Fibroblast of peridontal ligament (primary cell): ENCODE data around the gene TMEM143.
A peak's percentile ranks its signal among the peaks of the same experiment; 100 is the strongest.
"Not testable (repeated sequence)": the region's sequence is repeated elsewhere in the genome, so short reads cannot be mapped to it uniquely, and the experiment has no call there.

ENCODE experiments used
- DNase-seq: peaks from one replicate; pipeline ENCODE4 v3.0.0-alpha.2; 2010; ENCODE audit errors: extremely low read depth

Gene TMEM143

GRCh38 chr19:48296963-48297734 is 66.6 kb downstream of the TMEM143 start:
- no peak for DNase-seq

GRCh38 chr19:48295458-48295857 is 68.3 kb downstream of the TMEM143 start:
- DNase-seq: no peak

DNA sequence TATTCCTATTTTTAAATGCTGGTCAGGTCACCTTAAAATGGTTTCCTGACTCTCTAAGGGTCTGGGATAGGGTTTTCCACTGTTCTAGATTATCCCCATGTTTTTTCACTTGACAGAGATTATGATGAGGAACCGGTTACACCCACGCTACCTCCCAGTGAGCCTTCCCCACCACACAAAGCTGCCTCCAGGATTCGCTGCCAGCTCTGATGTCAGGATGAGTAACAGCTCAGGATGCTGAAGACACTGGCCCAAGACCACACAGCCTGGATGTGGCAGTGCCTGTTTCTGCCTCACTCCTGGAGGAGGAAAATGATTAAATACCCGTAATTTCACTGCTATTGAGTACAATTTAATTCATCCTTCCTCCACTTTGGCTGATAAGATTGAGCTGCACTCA is 70.9 kb downstream of the TMEM143 start:
- DNase-seq: peak; percentile 79

GRCh38 chr19:48291489-48291815 is 72.3 kb downstream of the TMEM143 start:
- DNase-seq: not testable (repeated sequence)

- peak; percentile 86 for DNase-seq
These were observed 72.8 kb downstream of the TMEM143 start for GRCh38 chr19:48290771-48291488.

DNA sequence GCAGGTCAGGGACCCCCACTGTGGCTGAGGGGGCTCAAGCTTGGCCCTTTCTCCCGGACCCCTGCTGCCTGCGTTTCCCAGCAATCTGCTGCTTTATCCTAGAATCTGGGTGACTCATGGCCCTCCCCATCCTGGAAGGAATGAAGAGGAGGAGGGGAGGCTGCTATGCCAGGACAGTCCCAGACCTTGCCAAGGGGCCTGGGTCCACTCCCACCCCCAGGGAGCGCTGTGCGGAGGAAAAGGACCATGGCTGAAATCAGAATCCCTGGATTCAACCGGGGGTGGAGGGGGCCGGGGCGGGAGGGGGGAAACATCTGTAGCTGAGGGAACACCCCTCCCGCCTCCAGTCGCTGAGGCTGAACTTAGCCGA is 73.4 kb downstream of the TMEM143 start:
- DNase-seq: peak; percentile 44

GRCh38 chr19:48287748-48288147 is 76.0 kb downstream of the TMEM143 start:
- DNase-seq: no peak

- peak; percentile 29 for DNase-seq
These were observed 78.8 kb downstream of the TMEM143 start for GRCh38 chr19:48284896-48285295.

DNA sequence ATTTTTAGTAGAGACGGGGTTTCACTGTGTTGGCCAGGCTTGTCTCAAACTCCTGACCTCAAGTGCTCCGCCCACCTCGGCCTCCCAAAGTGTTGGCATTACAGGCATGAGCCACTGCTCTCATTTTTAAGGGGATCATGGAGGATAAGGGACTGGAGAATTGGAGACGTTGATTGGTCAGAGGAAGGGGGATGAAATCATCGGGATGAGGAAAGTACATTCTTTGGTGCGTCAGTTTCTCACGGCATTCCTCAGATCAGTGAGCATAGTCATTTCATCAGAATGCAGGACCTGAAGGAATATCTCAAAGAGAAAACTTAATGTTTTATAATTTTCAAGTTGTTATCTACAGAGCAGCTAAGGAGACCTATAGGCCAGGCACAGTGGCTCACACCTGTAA is 79.8 kb downstream of the TMEM143 start:
- peak; percentile 90 for DNase-seq
